Prostate gland (tissue), 2 donors: Measurements from ENCODE around the gene NDC80. TPM values are rescaled to one million over a fixed set of nuclear protein-coding genes. Genes with fewer than 3 reads are reported as not detected.

Experiments used
- DNase-seq: peaks from one replicate; pipeline ENCODE4 v3.0.0-alpha.2; 2019; ENCODE audit warnings: low spot score
- H3K27ac ChIP-seq, 2 donors: fragments of 200-600 bp; sonication (generic); 2 replicates each; pipeline ENCODE4 v1.5.1; 2017 to 2019
- H3K27me3 ChIP-seq: fragments of 200-600 bp; sonication (generic); replicated peaks from 2 replicates; pipeline ENCODE4 v1.5.1; 2019; ENCODE audit not compliant: insufficient read depth
- H3K36me3 ChIP-seq, 2 donors: fragments of 200-600 bp; sonication (generic); 1 replicate in 1 of 2; 2 replicates in 1 of 2; pipeline versions ENCODE4 v1.5.1 to v1.8.1; 2017 to 2019
- H3K4me1 ChIP-seq: fragments of 200-600 bp; sonication (generic); replicated peaks from 2 replicates; pipeline ENCODE4 v1.5.1; 2019
- H3K4me3 ChIP-seq, 2 donors: fragments of 200-600 bp; sonication (generic); 2 replicates each; pipeline ENCODE4 v1.5.1; 2017 to 2019
- H3K9me3 ChIP-seq: fragments of 200-600 bp; sonication (generic); 2 replicates; pipeline ENCODE4 v1.5.1; 2017
- CTCF ChIP-seq, 4 experiments: fragments of 200-600 bp in 2 of 4; fragments of 450-650 bp in 2 of 4; sonication (generic) in 2 of 4; IDR thresholded peaks; 1 replicate in 3 of 4; 2 replicates in 1 of 4; pipeline ENCODE4 v1.5.1; 2016 to 2019; ENCODE audit warnings: antibody characterized with exemption in 4 of 4, mild to moderate bottlenecking in 2 of 4, moderate library complexity in 2 of 4
- POLR2A ChIP-seq: fragments of 450-650 bp; IDR thresholded peaks from one replicate; pipeline ENCODE4 v1.6.1; 2016; ENCODE audit warnings: antibody characterized with exemption, mild to moderate bottlenecking
- POLR2AphosphoS5 ChIP-seq: sonication (generic); formaldehyde crosslinking; IDR thresholded peaks from one replicate; pipeline ENCODE4 v1.6.1; 2017; ENCODE audit warnings: antibody characterized with exemption
- WGBS: methylation state at CpG from one replicate; pipeline ENCODE4 v1.1.5; 2018; 5-methylcytosine and 5-hydroxymethylcytosine counted together
- intact Hi-C: fragments of 100-400 bp; cut with DNase I; formaldehyde crosslinking; loops from one replicate; pipeline ENCODE4 v1.14.2; 2022
- total RNA-seq, 2 donors: library from RNA; depleted of rRNA; stranded (reverse); fragments of >200 nt; gene quantifications; one replicate each; pipeline ENCODE4 v1.1.0, GENCODE V29; 2016

Gene NDC80
- total RNA-seq, 2 donors from 2014 or later, result 0.77 to 2.7 TPM

- TF ChIP-seq POLR2A (no peak), CTCF (IDR thresholded peaks at IDR 0.05) (no peak), POLR2AphosphoS5 (no peak)
- H3K4me3 ChIP-seq, result no peak overlapping the region
- H3K9me3 ChIP-seq, result no peaks in the 10 kb centered on the region
- H3K36me3 ChIP-seq, result no peaks in the 10 kb centered on the region
- no peak overlapping the region for H3K27ac ChIP-seq
- intact Hi-C loops, result no loop called here
- WGBS, result 77% methylated on average over 1 of the region's 1 CpG
- H3K27me3 ChIP-seq, result no peaks in the 10 kb centered on the region
- no peak for DNase-seq
- no peaks in the 10 kb centered on the region for H3K4me1 ChIP-seq
Observed at GRCh38 chr18:2642771-2643170, 71.4 kb downstream of the NDC80 start.

- intact Hi-C loops, result no loop called here
- TF ChIP-seq POLR2AphosphoS5 (no peak), CTCF (IDR thresholded peaks at IDR 0.05) (no peak), POLR2A (no peak)
- no peak overlapping the region for H3K4me3 ChIP-seq
Observed at GRCh38 chr18:2644535-2644934, 73.2 kb downstream of the NDC80 start.

GRCh38 chr18:2651981-2652380 lies 80.6 kb downstream of the NDC80 start:
- Histone ChIP-seq H3K9me3 (no peaks in the 10 kb centered on the region), H3K27me3 (no peaks in the 10 kb centered on the region), H3K36me3 (no peaks in the 10 kb centered on the region), H3K4me3 (no peak overlapping the region), H3K4me1 (no peaks in the 10 kb centered on the region), H3K27ac (no peak overlapping the region)
- intact Hi-C loops, result no loop called here
- DNase-seq, result no peak
- TF ChIP-seq POLR2AphosphoS5, result no peak
- no peak for TF ChIP-seq CTCF (IDR thresholded peaks at IDR 0.05)
- TF ChIP-seq POLR2A, result no peak
- 79% methylated on average over 1 of the region's 1 CpG for WGBS

More at GRCh38 chr18:2644535-2644934, 73.2 kb downstream of the NDC80 start:
- H3K36me3 ChIP-seq, result no peaks in the 10 kb centered on the region
- no peak overlapping the region for H3K27ac ChIP-seq
- no peaks in the 10 kb centered on the region for H3K27me3 ChIP-seq
- no peak for DNase-seq
- 91% methylated on average over 1 of the region's 1 CpG for WGBS
- no peaks in the 10 kb centered on the region for H3K9me3 ChIP-seq
- H3K4me1 ChIP-seq, result no peaks in the 10 kb centered on the region

GRCh38 chr18:2653467-2653866 lies 82.1 kb downstream of the NDC80 start:
- H3K4me3 ChIP-seq, result no peak overlapping the region
- no peaks in the 10 kb centered on the region for H3K4me1 ChIP-seq
- TF ChIP-seq POLR2A (no peak), CTCF (IDR thresholded peaks at IDR 0.05) (no peak), POLR2AphosphoS5 (no peak)
- intact Hi-C loops, result no loop called here
- no peak for DNase-seq
- WGBS, result 79% methylated on average over 4 of the region's 4 CpGs
- H3K27me3 ChIP-seq, result no peaks in the 10 kb centered on the region
- no peak overlapping the region for H3K27ac ChIP-seq
- H3K36me3 ChIP-seq, result no peaks in the 10 kb centered on the region
- no peaks in the 10 kb centered on the region for H3K9me3 ChIP-seq

GRCh38 chr18:2654169-2654927 lies 83.0 kb downstream of the NDC80 start:
- Histone ChIP-seq H3K27me3 (no peaks in the 10 kb centered on the region), H3K27ac (peak overlapping the region; percentile 96 to 98), H3K9me3 (no peaks in the 10 kb centered on the region), H3K36me3 (no peaks in the 10 kb centered on the region), H3K4me1 (no peaks in the 10 kb centered on the region), H3K4me3 (peak overlapping the region; percentile 87 to 98)
- intact Hi-C loops, result no loop called here
- TF ChIP-seq CTCF (IDR thresholded peaks at IDR 0.05) (no peak), POLR2AphosphoS5 (no peak), POLR2A (no peak)
- no peak for DNase-seq
- 28% methylated on average over 13 of the region's 13 CpGs for WGBS
